ENCODE measurements around the gene ANKRD62.
"Not testable (repeated sequence)": the region's sequence is repeated elsewhere in the genome, so short reads cannot be mapped to it uniquely, and the experiment has no call there.

- not testable (repeated sequence) for TF ChIP-seq CTCF, EP300 (IDR thresholded peaks at IDR 0.05)
Observed at GRCh38 chr18:12149431-12149830, 55.8 kb downstream of the ANKRD62 start.

Measured in ovary (tissue), 3 donors.